LHCN-M2 (cell line): ENCODE measurements around the gene SIL1. TPM values are rescaled to one million over a fixed set of nuclear protein-coding genes. Genes with fewer than 3 reads are reported as not detected.
"Not testable (repeated sequence)": the region's sequence is repeated elsewhere in the genome, so short reads cannot be mapped to it uniquely, and the experiment has no call there.

Experiments
- DNase-seq: peaks from one replicate; pipeline ENCODE4 v3.0.0-alpha.2; 2012; ENCODE audit warnings: low read depth
- total RNA-seq: library from RNA; depleted of rRNA; stranded (reverse); fragments of >200 nt; gene quantifications from 2 replicates; pipeline ENCODE4 v1.2.3, GENCODE V29; 2014

Gene SIL1
- total RNA-seq, 1 experiment from 2014 or later: 41.4 TPM

DNA sequence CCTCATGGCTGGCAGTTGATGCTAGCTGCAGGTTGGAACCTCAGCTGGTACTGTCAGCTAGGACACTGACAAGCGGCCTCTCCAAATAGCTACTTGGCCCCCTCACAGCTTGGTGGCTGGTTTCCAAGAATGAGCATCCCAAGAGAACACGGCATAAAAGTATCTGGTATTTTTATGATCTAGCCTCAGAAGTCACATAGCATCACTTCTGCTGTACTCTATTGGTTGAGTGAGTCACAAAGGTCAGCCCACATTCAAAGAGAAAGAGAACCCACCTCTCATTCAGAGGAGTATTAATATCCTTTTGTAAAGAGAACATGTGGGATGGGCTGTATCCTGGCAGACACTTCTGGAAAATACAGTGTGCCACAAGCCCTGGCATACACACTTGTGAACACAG, 6.0 kb upstream of the SIL1 start:
- peak; percentile 35 for DNase-seq

DNA sequence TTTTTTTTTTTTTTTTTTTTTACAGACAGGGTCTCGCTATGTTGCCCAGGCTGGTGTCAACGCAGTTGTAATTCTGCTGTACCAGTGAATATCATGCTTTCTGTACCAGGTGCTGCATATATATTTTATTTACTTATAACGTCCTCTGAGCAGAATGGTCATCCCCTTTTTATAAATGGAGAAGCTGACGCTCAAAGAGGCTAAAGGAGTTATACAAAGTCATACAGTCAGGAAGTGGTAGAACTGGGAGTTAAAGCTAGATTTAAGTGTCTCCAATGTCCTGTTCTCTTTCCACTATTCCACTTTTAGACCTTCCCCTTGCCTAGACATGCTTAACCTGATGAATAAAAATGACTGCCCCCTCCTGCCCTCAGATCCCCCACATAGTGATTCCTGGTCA, 1.2 kb upstream of the SIL1 start:
- no peak for DNase-seq

DNA sequence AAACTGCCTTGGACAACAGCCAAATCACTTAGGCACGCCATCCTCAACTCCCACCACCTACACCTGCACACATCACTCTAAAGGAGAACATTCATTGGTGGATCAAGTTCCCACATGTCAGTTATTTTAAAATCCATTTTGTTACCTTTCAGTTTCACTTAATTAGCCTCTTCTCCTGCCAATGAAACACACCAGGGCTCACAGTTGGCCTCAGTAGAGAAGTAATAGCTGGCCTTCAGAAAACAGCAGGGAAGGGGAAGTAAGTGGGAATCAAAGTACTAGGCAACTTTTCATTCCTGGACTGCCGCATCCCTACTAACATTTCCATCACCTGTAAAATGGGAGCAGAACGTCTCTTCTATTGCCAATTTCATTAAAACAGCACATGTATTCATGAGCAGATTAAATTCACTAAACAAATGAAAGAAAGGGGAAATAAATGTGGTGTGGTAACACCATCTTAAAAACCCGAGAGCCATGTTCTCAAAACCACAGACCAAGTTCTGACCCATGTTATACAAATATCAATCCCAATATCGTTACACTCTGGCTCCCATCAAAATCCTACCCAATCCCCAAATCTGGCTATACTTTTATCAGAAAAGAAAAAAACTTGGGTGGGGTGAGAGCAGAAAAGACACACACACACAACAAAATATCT, 1.7 kb downstream of the SIL1 start:
- DNase-seq: no peak

DNA sequence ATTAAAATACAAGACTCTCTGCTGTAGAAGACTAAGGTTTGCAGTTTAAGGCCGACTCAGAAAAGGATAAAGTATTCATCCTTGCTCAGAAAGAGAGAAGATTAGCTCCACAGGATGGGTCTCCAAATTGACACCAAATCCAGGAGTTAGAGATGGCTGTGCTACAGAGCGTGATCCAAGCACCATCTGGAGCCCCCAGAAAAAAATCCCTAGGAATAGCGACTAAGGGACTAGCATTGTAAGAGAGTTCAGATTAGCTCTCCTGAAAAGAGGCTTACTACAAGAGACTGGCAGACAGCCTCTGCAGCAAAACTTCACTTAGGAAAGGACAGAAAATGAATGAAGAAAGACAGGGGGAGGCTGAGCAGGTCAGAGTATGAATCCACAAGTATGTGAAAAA, 3.7 kb downstream of the SIL1 start:
- DNase-seq: no peak

DNA sequence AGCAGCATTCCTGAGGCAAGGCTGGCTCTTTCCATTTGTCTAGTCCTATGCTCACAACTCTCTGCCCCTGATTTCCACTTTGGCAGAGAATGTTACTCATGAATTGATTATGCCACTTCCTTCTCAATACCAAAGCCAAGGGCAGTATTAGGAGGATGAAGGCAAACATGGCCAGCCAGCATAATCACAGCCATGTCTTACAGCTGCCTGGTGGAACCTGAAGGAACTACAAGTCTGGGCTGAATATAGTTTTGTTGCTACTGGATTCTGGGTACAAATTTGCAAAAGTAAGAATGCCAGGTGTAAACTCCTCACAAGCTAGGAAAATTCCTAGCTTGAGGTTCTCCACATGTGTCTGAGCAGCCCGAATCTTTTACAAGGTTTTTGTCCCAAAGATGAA, 4.2 kb downstream of the SIL1 start:
- no peak for DNase-seq

DNA sequence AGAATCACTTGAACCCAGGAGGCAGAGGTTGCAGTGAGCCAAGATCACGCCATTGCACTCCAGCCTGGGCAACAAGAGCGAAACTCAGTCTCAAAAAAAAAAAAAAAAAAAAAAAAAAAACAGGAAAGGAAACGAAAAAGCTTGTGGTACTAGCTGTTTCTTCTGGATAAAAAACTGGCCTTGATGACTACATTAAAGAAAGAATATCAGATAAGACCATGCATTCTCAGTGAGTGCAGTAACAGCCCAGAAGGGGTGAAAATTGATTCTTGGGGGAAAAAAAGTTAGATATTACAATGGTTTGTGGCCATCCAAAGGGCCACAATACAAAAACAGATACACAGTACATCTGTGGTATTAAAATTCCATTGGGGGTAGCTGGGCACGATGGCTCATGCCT, 5.3 kb downstream of the SIL1 start:
- DNase-seq: not testable (repeated sequence)

DNA sequence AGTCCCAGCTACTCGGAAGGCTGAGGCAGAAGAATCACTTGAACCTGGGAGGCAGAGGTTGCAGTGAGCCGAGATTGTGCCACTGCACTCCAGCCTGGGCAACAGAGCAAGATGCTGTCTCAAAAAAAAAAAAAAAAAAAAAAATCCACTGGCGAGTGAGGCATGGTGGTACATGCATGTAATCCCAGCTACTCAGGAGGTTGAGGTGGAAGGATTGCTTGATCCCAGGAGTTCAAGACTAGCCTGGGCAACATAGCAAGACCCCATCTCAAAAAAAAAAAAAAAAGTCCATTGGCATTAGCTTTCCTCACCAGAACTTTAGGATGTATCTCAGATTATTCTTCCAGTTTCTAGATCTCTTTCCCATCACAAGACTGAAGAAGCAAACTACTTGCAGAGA, 6.2 kb downstream of the SIL1 start:
- DNase-seq: not testable (repeated sequence)

DNA sequence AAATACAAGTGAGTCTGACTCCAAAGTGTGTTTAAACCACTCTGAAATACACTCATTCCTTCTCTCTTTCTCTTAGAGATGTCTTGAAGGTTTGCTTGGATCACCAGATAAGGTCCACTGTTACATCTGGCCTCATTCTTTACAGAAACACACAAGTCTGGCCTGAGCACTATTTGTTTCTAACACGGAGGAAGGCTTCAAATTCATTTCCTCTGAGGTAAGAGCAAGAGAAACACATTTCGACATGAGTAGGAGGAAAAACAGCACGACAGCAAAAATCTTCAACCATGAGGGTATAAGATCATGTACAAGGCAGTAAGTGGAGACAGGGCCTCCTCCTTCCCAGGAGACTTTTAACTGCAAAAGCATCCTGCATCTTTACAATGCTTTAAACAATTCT, 8.0 kb downstream of the SIL1 start:
- no peak for DNase-seq

DNA sequence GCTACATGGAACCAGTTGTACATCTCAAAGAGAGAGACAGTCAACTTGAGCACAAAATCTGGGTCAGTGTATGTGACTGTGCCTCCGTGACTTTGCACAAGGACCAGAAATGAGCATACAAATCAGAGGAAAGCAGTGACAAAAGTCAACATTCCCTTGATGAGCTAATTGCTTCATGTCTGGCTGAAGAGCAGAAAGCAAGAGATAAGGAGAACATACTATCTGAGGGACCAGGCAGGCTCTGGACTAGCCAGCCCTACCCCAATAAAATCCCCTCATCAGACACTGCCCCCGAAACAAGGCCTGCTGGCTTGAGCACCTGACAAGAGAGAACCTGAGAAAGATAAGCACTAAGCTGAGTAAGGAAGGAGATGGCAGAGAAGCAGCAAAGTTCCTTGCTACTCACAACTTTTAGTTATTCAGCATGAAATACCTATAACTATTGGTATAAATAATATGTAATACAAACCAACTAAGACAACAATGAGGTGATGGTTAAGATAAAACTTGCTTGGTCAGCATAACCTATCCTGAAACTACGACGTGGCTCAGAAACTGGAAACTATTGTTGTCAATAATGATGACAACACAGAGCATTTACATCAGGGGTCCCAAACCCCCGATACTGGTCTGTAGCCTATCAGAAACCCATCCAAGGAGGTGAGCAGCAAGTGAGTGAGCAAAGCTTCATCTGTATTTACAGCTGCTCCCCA, 9.5 kb downstream of the SIL1 start:
- no peak for DNase-seq

DNA sequence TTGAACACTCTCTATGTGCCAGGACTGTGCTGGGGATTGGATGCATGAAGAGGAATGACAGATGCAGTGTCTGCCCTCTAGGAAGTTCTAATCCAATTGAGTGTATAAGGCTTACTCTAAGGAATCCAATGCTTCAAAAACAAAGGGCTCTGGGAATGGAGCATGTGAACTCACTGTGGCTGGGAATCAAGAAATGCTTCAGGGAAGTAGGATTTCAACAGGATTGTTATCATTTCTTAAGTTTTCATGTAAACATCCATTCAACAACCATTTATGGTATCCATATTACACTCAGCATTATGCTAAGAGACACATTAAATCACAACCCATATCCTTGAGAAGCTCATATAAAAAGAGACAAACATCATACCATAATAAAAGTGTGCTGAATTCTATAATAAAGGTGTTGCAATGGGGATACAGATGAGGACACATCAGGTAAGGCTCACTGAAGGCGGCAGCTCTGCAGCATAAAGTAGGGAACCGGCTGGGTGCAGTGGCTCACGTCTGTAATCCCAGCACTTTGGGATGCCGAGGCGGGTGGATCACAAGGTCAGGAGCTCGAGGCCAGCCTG, 11.3 kb downstream of the SIL1 start:
- no peak for DNase-seq

DNA sequence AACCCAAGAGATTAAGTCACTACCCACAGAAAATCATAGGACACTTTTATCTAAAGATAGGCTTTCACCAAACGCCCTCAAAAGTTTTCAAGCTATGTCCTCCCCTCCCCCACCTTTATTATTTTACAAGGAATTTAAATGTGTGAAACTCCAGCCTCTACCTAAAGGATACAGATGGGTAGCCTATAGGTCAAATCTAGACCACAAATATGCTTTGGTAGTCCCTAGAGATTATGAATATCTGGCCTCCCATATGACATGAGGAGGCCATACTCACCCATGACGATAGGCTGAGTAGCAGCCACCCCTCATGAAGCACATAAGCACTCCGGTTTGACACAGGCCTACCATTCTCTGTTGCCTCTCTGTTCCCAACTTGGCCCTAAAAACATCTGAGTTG, 11.9 kb downstream of the SIL1 start:
- DNase-seq: peak; percentile 3

DNA sequence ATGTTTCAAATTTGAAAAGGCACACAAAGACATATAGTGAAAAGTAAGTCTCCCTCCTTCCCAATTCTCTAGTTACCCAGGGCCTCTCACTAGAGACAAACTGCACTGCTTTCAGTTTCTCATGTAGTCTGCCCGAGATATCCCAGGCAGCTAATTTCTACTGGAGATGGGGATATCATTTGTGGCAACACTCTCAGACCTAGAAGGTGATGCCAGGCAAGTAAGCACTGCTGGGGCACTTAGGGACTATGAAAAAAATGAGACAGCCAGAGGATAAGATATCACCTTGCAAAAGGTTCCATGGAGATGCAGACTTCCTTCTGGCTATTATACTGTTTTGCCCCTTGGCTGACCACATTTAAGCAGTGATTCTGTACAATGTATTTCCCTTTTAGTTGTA, 12.6 kb downstream of the SIL1 start:
- no peak for DNase-seq

DNA sequence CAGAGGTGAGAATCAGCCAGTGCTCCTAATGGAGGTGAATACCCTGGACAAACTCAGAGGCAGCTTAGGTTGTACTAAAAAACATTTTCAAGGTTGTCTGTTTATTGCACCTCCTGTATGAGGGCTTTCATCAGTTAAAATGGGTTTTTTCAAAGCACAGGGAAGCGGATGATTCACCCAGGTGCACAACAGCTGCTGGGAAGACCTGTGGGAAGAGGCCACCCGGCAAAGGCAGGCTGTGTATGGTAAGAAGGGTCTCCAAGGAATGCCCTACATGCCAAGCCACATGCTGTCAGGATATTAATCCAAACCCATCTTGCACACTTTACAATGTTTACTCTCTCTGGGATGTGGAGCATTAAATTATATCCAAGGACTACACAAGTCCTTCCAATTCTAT, 14.7 kb downstream of the SIL1 start:
- DNase-seq: no peak

DNA sequence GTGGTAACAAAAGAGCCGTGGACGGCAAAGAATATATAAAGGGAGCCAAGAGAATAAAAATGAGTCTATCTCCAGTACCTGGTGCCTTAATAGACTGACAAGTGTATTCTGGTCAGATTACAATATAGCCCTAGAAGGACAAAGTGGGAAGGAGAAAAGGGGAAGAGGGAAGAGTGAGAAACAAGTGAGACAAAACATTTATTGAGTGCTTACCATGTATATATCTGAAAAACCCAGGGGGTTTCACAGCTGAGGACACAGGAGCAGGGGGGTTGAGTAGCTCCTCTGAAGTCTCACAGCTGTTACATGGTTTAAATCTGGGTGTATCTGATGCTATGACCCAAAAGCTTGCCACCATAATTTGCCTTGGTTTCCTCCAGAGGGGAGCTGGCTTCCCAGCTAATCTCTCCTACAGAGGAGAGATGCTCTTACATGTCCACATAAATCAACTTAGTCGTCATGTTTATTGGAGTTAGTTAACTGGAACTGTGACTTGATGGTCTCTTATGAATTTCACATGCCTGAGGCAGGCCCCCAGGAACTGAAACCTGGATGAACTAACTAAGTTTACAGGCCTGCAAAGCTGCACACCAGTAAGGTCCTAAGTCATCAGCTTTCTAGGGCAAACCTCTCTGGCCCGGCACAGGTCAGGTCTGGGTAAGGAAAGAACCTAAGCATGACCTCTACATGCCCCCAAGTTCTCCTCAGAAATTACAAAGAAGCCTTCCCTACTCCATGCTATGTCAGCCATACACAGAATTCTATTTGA, 15.5 kb downstream of the SIL1 start:
- DNase-seq: no peak

DNA sequence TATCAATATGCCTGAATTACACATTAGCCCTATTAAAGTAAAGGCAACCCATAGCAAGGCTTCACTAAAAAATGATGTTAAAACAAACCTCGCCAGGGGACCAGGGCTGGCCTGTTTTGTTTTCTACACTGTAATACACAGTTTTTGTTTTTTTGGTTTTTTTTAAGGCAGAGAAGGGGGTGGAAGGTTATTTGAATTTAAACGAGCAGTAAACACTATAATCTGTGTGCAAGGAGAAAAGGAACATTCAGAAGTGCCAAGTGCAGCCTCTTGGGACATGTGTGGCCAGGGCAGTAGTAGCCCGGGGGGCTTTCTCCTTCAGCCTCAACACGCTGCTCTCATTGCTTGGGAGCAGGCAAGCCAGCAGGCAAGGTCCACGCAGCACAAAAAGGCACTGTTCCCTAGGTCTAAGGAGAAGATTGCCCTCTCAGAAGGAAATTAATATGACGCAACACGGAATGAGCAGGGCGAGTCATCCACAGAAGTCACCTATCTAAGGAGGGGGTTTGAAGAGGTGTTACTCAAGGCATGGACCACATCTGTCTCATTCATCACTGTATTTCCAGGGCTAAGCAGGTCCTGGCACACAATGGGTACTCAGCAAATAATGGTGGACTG, 16.2 kb downstream of the SIL1 start:
- DNase-seq: peak; percentile 35

DNA sequence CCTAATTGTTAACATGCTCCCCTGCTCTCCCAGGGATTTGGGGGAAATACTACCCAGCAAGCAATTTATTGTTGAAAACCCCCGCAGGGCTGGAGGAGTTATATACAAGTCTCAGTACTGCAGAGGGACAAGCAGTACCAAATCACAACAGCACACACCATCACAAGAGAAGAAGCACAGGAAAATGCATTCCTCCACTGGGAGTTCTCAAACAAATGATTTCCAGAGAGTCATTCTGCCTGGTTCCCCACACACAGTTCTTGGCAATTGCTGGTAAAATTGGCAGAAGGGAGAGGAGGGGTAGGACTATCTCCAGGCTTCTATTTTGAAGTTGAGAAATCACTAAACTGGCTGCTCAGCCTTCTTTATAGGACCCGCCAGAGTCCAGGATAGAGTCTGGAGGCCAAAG, 16.8 kb downstream of the SIL1 start:
- no peak for DNase-seq

DNA sequence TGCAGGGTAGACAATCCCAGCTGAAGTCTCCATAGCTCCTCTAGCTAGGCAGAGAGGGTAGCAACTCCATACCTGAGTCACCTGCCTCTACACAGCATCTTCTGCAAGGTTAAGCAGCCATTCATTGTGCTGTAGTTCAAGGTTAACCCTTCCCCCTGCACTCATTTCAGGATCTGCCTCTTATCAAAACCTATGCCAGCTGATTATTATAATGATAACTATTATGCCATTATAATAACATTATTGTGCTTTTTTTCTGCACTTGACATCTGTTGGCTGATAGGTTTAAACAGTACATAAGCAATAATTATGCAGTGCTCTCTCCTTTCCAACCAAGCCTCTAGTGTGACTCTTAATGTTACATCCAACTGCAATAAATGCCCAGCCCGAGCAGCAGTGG, 17.3 kb downstream of the SIL1 start:
- DNase-seq: no peak

DNA sequence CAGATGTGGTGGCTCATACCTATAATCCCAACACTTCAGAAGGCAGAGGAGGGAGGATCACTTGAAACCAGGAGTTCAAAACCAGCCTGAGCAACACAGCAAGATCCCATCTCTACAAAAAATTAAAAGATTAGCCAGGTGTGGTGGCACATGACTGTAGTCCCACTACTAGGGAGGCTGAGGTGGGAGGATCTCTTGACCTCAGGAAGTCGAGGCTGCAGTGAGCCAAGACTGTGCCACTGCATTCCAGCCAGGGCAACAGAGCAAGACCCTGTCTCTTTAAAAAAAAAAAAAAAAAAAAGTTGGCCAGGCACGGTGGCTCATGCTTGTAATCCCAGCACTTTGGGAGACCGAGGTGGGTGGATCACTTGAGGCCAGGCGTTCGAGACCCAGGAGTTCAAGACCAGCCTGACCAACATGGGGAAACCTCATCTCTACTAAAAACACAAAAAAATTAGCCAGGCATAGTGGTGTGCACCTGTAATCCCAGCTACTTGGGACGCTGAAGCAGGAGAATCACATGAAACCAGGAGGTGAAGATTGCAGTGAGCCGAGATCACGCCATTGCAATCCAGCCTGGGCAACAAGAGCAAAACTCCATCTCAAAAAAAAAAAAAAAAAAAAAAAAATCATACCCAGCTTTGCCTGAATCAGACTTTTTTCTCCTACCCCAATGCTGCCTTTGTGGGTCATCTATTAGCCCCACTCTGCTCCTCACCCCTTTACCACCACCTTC, 18.2 kb downstream of the SIL1 start:
- DNase-seq: not testable (repeated sequence)

DNA sequence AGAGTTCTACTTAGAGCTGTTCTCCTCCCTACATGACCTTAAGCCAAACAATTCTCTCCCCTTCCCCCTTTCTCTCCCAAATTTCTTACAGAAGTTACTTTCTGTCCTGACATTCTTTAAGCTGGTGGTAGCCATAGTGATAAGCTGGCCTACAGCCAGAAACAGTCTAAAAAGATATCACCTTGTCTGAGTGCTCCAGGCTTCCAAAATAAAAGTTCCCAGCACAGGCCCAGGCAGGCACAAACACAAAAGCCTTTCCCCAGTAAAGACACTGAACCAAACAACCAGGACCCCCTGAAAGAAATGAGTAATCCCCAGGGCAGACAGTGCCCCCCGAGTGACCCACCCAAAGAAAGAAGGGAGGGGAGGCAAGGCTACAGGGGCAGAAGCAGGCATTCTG, 19.2 kb downstream of the SIL1 start:
- DNase-seq: no peak

DNA sequence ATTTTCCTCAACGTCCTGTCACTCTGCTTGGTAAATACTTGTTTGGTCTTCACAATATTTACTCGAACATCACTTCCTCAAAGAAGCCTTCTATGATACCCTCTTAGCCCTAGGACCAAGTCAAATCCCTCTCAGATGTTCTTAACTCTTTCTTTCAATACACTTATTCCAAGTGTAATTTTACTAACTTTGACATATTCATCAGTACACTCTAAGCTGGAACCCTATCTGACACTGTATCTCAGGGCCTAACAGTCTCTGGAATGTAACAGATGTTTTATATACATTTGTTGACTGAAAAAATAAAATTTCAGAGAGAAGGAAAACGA, 19.6 kb downstream of the SIL1 start:
- DNase-seq: no peak

DNA sequence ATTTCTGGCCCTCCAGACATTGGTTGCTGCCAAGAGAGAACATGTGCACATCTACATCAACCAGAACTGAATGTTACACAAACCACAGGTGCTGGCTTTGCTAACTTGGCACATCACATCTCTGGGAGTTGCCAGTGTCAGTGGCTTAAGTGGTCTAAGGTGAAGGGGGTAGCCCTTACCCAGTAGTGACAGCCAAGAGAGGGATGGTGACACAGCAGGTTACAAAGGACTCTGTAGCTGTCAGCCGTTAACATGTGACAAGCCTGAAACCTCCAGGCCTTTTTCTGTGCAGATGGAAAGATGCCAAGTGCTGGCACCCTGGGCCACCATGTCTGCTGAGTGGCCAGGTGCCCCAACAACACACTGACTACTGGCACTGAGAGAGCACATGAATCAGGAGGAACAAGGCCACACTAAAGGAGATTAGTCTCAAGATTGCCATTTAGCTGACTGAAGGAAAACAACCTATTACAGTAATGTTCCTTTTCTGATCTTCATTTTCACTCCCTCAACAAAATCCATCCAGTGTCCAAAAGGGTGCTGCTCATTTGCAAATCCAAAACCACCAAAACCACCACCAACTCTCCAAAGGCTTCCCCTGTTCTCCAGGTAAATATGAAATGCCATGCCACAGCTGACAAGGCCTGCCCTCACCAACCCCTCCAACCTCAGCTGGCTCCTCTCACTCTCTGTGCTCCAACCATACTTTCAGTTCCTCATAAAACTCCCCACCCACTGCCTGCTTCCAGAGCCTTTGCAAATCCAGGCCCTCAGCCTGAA, 20.2 kb downstream of the SIL1 start:
- no peak for DNase-seq
